ENCODE results near the gene DIAPH2. TPM values are rescaled to one million over a fixed set of nuclear protein-coding genes. Genes with fewer than 3 reads are reported as not detected.

The DIAPH2 gene
- total RNA-seq, 6 experiments from 2014 or later = 10.1 to 13.5 (median 11.6) TPM

GRCh38 chrX:97563531-97564133, 879.0 kb downstream of the DIAPH2 start:
- no peak for TF ChIP-seq CTCF (IDR thresholded peaks at IDR 0.05)
- no peaks in the 10 kb centered on the region for H3K9me3 Mint-ChIP-seq
- DNase-seq = peak; percentile 43
- H3K27me3 Mint-ChIP-seq (ENCODE audit: insufficient read depth) = no peaks in the 10 kb centered on the region
- H3K4me3 Mint-ChIP-seq = peak overlapping the region; percentile 89
- peak overlapping the region; percentile 93 for H3K27ac Mint-ChIP-seq
- H3K4me1 Mint-ChIP-seq (ENCODE audit: low read depth) = peaks cover 15% of the 10 kb centered on the region
- H3K36me3 Mint-ChIP-seq (ENCODE audit: low read depth) = no peaks in the 10 kb centered on the region

- H3K4me1 Mint-ChIP-seq (ENCODE audit: low read depth) = peaks cover 15% of the 10 kb centered on the region
- DNase-seq = no peak
- TF ChIP-seq CTCF (IDR thresholded peaks at IDR 0.05) = no peak
Measured at GRCh38 chrX:97564496-97564895, 879.9 kb downstream of the DIAPH2 start.

GRCh38 chrX:97587171-97587570, 902.5 kb downstream of the DIAPH2 start:
- DNase-seq = no peak
- Mint-ChIP-seq H3K4me1 (ENCODE audit: low read depth) (no peaks in the 10 kb centered on the region), H3K4me3 (no peak overlapping the region), H3K9me3 (no peaks in the 10 kb centered on the region), H3K27ac (no peak overlapping the region), H3K27me3 (ENCODE audit: insufficient read depth) (peaks cover 1% of the 10 kb centered on the region), H3K36me3 (ENCODE audit: low read depth) (no peaks in the 10 kb centered on the region)
- TF ChIP-seq CTCF (IDR thresholded peaks at IDR 0.05) = no peak

More at GRCh38 chrX:97564496-97564895, 879.9 kb downstream of the DIAPH2 start:
- Mint-ChIP-seq H3K4me3 (no peak overlapping the region), H3K9me3 (no peaks in the 10 kb centered on the region), H3K27ac (peak overlapping the region; percentile 18; the same call in 1 of the 2 replicates), H3K36me3 (ENCODE audit: low read depth) (no peaks in the 10 kb centered on the region), H3K27me3 (ENCODE audit: insufficient read depth) (no peaks in the 10 kb centered on the region)

GRCh38 chrX:97594646-97595224, 910.1 kb downstream of the DIAPH2 start:
- Mint-ChIP-seq H3K4me3 (no peak overlapping the region), H3K27ac (no peak overlapping the region), H3K9me3 (no peaks in the 10 kb centered on the region), H3K4me1 (ENCODE audit: low read depth) (no peaks in the 10 kb centered on the region), H3K27me3 (ENCODE audit: insufficient read depth) (no peaks in the 10 kb centered on the region), H3K36me3 (ENCODE audit: low read depth) (no peaks in the 10 kb centered on the region)
- TF ChIP-seq CTCF (IDR thresholded peaks at IDR 0.05) = no peak
- no peak for DNase-seq

GRCh38 chrX:97597954-97598353, 913.3 kb downstream of the DIAPH2 start:
- DNase-seq = no peak
- no peak for TF ChIP-seq CTCF (IDR thresholded peaks at IDR 0.05)
- Mint-ChIP-seq H3K27ac (no peak overlapping the region), H3K36me3 (ENCODE audit: low read depth) (no peaks in the 10 kb centered on the region), H3K9me3 (no peaks in the 10 kb centered on the region), H3K4me1 (ENCODE audit: low read depth) (no peaks in the 10 kb centered on the region), H3K27me3 (ENCODE audit: insufficient read depth) (no peaks in the 10 kb centered on the region), H3K4me3 (no peak overlapping the region)
